KMS-11 (cell line): ENCODE data around the gene DSCAML1.

Experiments used
- H2AFZ ChIP-seq: fragments of 200-600 bp; sonication (generic); 2 replicates; pipeline ENCODE4 v1.6.1; 2016; ENCODE audit warnings: antibody characterized with exemption, mixed run types, low read depth
- H3K27ac ChIP-seq: fragments of 200-600 bp; sonication (generic); 2 replicates; pipeline ENCODE4 v1.6.1; 2016; ENCODE audit warnings: mild to moderate bottlenecking, mixed run types
- H3K27me3 ChIP-seq: fragments of 200-600 bp; sonication (generic); 2 replicates; pipeline ENCODE4 v1.6.1; 2017; ENCODE audit warnings: mild to moderate bottlenecking, low read depth, mixed run types, moderate library complexity; ENCODE audit not compliant: insufficient read depth
- H3K36me3 ChIP-seq: fragments of 200-600 bp; sonication (generic); 2 replicates; pipeline ENCODE4 v1.6.1; 2017; ENCODE audit warnings: mild to moderate bottlenecking, mixed run types; ENCODE audit not compliant: insufficient read depth
- H3K4me1 ChIP-seq: fragments of 200-600 bp; sonication (generic); 2 replicates; pipeline ENCODE4 v1.6.1; 2016; ENCODE audit warnings: mild to moderate bottlenecking, low read depth, mixed run types; ENCODE audit not compliant: poor library complexity, severe bottlenecking
- H3K4me2 ChIP-seq: fragments of 200-600 bp; sonication (generic); 2 replicates; pipeline ENCODE4 v1.7.0; 2016; ENCODE audit warnings: mild to moderate bottlenecking, mixed run types
- H3K4me3 ChIP-seq: fragments of 200-600 bp; sonication (generic); IDR thresholded peaks from 2 replicates; pipeline ENCODE4 v1.6.1; 2017; ENCODE audit warnings: low read depth, low read length, mixed read lengths; ENCODE audit not compliant: insufficient read depth
- H3K79me2 ChIP-seq: fragments of 200-600 bp; sonication (generic); 2 replicates; pipeline ENCODE4 v1.6.1; 2016; ENCODE audit warnings: low read depth, mixed run types; ENCODE audit not compliant: insufficient read depth
- H3K9ac ChIP-seq: fragments of 200-600 bp; sonication (generic); 2 replicates; pipeline ENCODE4 v1.6.1; 2016; ENCODE audit warnings: mild to moderate bottlenecking, mixed run types
- H4K20me1 ChIP-seq: fragments of 200-600 bp; sonication (generic); 2 replicates; pipeline ENCODE4 v1.6.1; 2016; ENCODE audit warnings: mild to moderate bottlenecking, mixed run types; ENCODE audit not compliant: insufficient read depth
- TF ChIP-seq, protein P1 (sequence below): fragments of 200-600 bp; sonication (generic); conservative IDR thresholded peaks from 2 replicates; pipeline ENCODE4 v1.6.1; 2017; ENCODE audit warnings: low read depth, mild to moderate bottlenecking, antibody characterized with exemption, low read length, moderate library complexity, mixed read lengths

Gene DSCAML1

DNA sequence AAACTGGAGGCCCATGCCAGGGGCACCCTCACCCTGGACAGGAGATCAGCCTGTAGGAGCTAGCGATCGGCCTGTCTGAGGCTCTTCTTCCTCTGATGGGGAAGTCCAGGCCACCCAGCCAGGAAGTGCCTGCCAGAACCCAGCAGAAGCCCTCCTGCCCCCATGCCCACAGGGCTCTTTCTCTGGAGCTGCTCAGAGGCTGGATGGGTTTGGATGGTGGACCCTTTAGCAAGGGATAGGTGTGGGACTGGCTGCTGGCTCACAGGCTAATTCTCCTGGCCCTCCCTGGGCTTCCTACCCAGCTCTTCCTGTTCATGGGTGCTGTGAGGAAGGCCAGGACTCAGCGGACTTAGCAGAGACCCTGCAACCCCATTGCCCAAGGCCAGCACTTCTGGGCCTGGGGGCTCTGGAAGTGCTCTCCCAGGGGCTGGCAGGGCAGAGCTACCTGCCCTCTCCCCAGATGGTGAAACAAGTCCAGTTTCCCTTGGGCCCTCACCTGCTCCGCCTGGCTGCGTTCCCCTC, 19.9 kb upstream of the DSCAML1 start:
- no peaks in the 10 kb centered on the region for H3K36me3 ChIP-seq
- no peak overlapping the region for H3K4me2 ChIP-seq
- H3K4me1 ChIP-seq: peaks cover 45% of the 10 kb centered on the region
- H3K4me3 ChIP-seq: no peak overlapping the region
- no peak overlapping the region for H3K9ac ChIP-seq
- H2AFZ ChIP-seq: peak overlapping the region; percentile 75; the same call in 1 of the 2 replicates
- H4K20me1 ChIP-seq: no peaks in the 10 kb centered on the region
- TF ChIP-seq, protein P1, sequence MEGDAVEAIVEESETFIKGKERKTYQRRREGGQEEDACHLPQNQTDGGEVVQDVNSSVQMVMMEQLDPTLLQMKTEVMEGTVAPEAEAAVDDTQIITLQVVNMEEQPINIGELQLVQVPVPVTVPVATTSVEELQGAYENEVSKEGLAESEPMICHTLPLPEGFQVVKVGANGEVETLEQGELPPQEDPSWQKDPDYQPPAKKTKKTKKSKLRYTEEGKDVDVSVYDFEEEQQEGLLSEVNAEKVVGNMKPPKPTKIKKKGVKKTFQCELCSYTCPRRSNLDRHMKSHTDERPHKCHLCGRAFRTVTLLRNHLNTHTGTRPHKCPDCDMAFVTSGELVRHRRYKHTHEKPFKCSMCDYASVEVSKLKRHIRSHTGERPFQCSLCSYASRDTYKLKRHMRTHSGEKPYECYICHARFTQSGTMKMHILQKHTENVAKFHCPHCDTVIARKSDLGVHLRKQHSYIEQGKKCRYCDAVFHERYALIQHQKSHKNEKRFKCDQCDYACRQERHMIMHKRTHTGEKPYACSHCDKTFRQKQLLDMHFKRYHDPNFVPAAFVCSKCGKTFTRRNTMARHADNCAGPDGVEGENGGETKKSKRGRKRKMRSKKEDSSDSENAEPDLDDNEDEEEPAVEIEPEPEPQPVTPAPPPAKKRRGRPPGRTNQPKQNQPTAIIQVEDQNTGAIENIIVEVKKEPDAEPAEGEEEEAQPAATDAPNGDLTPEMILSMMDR: no peak
- no peaks in the 10 kb centered on the region for H3K79me2 ChIP-seq
- H3K27me3 ChIP-seq: no peaks in the 10 kb centered on the region
- no peak overlapping the region for H3K27ac ChIP-seq

DNA sequence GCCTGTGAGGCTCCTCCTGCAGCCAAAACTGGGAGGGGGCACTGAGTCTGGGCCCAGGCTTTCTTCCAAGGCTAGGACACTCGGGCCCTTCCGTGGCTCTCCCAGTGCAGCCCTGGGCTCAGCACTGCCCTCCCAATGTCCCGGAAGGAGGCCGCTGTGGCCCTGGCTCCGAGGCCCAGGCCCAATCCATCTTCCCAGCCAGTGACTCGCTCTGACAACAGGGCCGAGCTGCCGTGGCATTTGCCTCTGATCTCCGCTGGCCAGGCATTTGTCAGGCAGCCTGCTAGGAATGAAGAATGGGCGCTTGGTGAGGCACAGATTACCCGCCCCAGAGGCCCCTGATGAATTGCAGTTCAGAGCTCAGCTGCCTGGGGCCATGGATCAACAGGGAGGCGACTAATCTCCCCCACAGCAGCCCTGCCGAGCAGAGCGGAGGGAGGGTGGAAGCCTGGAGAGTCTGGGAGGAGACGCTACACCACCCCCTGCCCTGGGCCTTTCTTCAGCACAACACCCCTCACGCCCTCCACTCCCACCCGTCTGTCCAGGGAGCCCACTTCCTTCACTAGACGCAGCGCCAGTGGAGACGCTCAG, 19.2 kb upstream of the DSCAML1 start:
- H3K79me2 ChIP-seq: no peaks in the 10 kb centered on the region
- H3K36me3 ChIP-seq: no peaks in the 10 kb centered on the region
- TF ChIP-seq, protein P1: no peak
- H4K20me1 ChIP-seq: no peaks in the 10 kb centered on the region
- no peaks in the 10 kb centered on the region for H3K27me3 ChIP-seq
- H3K27ac ChIP-seq: peak overlapping the region; percentile 85
- peaks cover 45% of the 10 kb centered on the region for H3K4me1 ChIP-seq
- H3K4me3 ChIP-seq: no peak overlapping the region
- peak overlapping the region; percentile 49; the same call in 1 of the 2 replicates for H3K9ac ChIP-seq
- peak overlapping the region; percentile 66; the same call in 1 of the 2 replicates for H2AFZ ChIP-seq
- peak overlapping the region; percentile 38 for H3K4me2 ChIP-seq

DNA sequence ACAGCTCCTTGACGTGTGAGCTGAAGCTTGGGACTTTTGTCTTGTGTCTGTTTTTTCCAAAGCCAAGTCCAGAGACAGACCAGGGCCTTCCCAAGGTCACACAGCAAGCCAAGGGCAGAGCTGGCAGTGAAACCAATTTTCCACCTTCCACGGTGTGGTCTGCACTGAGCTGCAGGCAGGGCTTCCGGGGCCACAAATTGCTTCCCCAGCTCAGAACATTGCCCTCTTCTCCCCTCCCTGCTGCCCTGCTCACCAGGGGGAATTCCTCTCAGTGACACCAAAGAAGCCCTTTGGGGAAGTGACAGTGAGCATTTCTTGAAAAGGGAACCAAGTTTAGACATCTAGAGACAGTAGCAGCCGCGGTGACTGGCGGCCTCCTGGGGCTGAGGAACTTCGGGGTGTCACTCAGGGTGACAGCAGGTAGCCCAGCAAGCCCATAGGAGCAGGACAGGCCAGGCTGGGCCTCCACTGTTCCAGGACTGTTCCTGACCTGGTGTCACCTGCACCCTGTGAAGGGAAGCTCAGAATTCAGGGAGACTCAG, 18.3 kb upstream of the DSCAML1 start:
- Histone ChIP-seq H3K9ac (peak overlapping the region; percentile 49), H3K36me3 (no peaks in the 10 kb centered on the region), H3K4me2 (peak overlapping the region; percentile 38), H3K4me1 (peaks cover 45% of the 10 kb centered on the region), H2AFZ (peak overlapping the region; percentile 66; the same call in 1 of the 2 replicates), H3K4me3 (no peak overlapping the region), H3K27ac (peak overlapping the region; percentile 85), H3K27me3 (no peaks in the 10 kb centered on the region), H4K20me1 (no peaks in the 10 kb centered on the region), H3K79me2 (no peaks in the 10 kb centered on the region)
- TF ChIP-seq, protein P1: no peak

DNA sequence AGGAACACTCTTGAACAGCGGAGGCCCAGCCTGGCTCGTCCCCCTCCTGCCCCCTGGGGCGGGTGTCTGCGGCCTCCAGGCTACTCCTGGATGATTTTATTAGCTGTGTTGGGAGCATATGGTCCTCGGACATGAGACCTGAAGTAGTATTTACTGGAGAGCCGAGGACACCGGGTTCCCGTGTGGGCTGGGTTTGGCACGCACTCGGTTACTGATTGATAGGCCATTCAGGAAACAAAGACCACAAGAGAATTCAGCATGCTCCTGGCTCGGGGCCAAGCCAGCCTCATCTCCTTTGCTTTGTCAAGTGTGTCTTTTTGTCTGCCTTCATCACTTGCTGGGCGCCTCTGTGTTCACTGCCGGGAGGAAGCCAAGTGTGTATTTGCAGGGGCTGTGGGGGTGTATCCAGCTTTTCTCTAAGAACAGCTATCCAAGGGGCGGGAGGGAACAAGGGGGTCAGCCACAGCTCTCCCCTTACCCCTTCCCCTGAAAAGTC, 17.8 kb upstream of the DSCAML1 start:
- Histone ChIP-seq H2AFZ (peak overlapping the region; percentile 66), H3K4me1 (peaks cover 45% of the 10 kb centered on the region), H4K20me1 (no peaks in the 10 kb centered on the region), H3K27ac (peak overlapping the region; percentile 85), H3K27me3 (no peaks in the 10 kb centered on the region), H3K36me3 (no peaks in the 10 kb centered on the region), H3K4me2 (peak overlapping the region; percentile 38), H3K4me3 (no peak overlapping the region), H3K79me2 (no peaks in the 10 kb centered on the region), H3K9ac (peak overlapping the region; percentile 49)
- TF ChIP-seq, protein P1: no peak
